Endothelial cell of umbilical vein (primary cell): ENCODE measurements around the gene NFIA. TPM values are rescaled to one million over a fixed set of nuclear protein-coding genes. Genes with fewer than 3 reads are reported as not detected.

Experiments used
- BruUV-seq: library from RNA; stranded (reverse); fragments of 400-500 nt; replicated peaks from 2 replicates; lab custom pipeline; 2021; lab: Mats Ljungman, UMichigan
- CTCF ChIA-PET: fragments of 300-600, 350-600 bp; sonication (Branson Sonifier 250); formaldehyde crosslinking; loops from one replicate; lab custom pipeline; 2021; ENCODE audit warnings: antibody characterized with exemption, inconsistent platforms; lab: Charles Lee
- POLR2A ChIA-PET: fragments of 300-600, 350-600 bp; sonication (Branson Sonifier 250); formaldehyde crosslinking; loops from one replicate; lab custom pipeline; 2021; ENCODE audit warnings: antibody characterized with exemption, inconsistent platforms; lab: Charles Lee
- DNase-seq: peaks from one replicate; pipeline ENCODE4 v3.0.0-alpha.2; 2011; ENCODE audit warnings: low read depth, low spot score
- FAIRE-seq: peaks from 2 replicates; lab custom pipeline; 2011; peaks lifted over from hg19 to GRCh38; lab: Jason Lieb, UNC
- H2AFZ ChIP-seq: 2 replicates; pipeline ENCODE4 v1.6.0; 2012; ENCODE audit warnings: low read depth, low read length, control low read depth, inconsistent platforms
- H3K27ac ChIP-seq: 2 replicates; pipeline ENCODE4 v1.5.1; 2011; ENCODE audit warnings: low read depth, mild to moderate bottlenecking, control low read depth, low read length, moderate library complexity; ENCODE audit not compliant: insufficient read depth
- H3K27me3 ChIP-seq, 2 experiments: 2 replicates each; pipeline versions ENCODE4 v1.6.0 to v1.6.1; 2011; ENCODE audit warnings: low read length in 2 of 2, mixed read lengths in 1 of 2; ENCODE audit not compliant: control insufficient read depth in 2 of 2, insufficient read depth in 2 of 2
- H3K36me3 ChIP-seq, 2 experiments: 2 replicates in 1 of 2; 3 replicates in 1 of 2; pipeline ENCODE4 v1.5.1; 2011; ENCODE audit warnings: low read length in 2 of 2, mild to moderate bottlenecking in 1 of 2, moderate library complexity in 1 of 2; ENCODE audit not compliant: control insufficient read depth in 2 of 2, insufficient read depth in 2 of 2; ENCODE audit errors: extremely low read depth in 1 of 2
- H3K4me1 ChIP-seq: 3 replicates; pipeline ENCODE4 v1.5.1; 2011; ENCODE audit warnings: mild to moderate bottlenecking, low read length; ENCODE audit not compliant: control insufficient read depth, insufficient read depth; ENCODE audit errors: extremely low read depth
- H3K4me2 ChIP-seq: 2 replicates; pipeline ENCODE4 v1.6.1; 2011; ENCODE audit warnings: low read length, control low read depth, mixed read lengths; ENCODE audit not compliant: insufficient read depth
- H3K4me3 ChIP-seq, 3 experiments: fragments of 200-600 bp in 1 of 3; sonication (generic), shearing (Covaris generic) in 1 of 3; replicated peaks in 1 of 3; 2 replicates each; pipeline ENCODE4 v1.5.1; 2011 to 2016; ENCODE audit warnings: control low read depth in 3 of 3, low read length in 3 of 3, mild to moderate bottlenecking in 2 of 3, inconsistent platforms in 1 of 3, low read depth in 1 of 3, moderate library complexity in 1 of 3; ENCODE audit not compliant: insufficient read depth in 1 of 3
- H3K79me2 ChIP-seq: 2 replicates; pipeline ENCODE4 v1.6.0; 2012; ENCODE audit warnings: low read length, inconsistent platforms; ENCODE audit not compliant: control insufficient read depth, insufficient read depth
- H3K9ac ChIP-seq: replicated peaks from 2 replicates; pipeline ENCODE3; 2011; ENCODE audit warnings: low read length, control low read depth; ENCODE audit not compliant: insufficient read depth; ENCODE audit errors: extremely low read depth
- H3K9me1 ChIP-seq: replicated peaks from 3 replicates; pipeline ENCODE4 v1.6.0; 2011; ENCODE audit warnings: mild to moderate bottlenecking, low read length; ENCODE audit not compliant: control insufficient read depth, insufficient read depth; ENCODE audit errors: extremely low read depth
- H3K9me3 ChIP-seq: replicated peaks from 2 replicates; pipeline ENCODE4 v1.5.1; 2012; ENCODE audit warnings: low read length, inconsistent platforms; ENCODE audit not compliant: control insufficient read depth, insufficient read depth
- H4K20me1 ChIP-seq: replicated peaks from 2 replicates; pipeline ENCODE3; 2011; ENCODE audit warnings: mild to moderate bottlenecking, low read length; ENCODE audit not compliant: control insufficient read depth, insufficient read depth; ENCODE audit errors: extremely low read depth
- FOS ChIP-seq: IDR thresholded peaks from 2 replicates; pipeline ENCODE4 v1.6.1; 2011; ENCODE audit warnings: mild to moderate bottlenecking, low read length, moderate library complexity, borderline replicate concordance; ENCODE audit not compliant: insufficient read depth
- MYC ChIP-seq: IDR thresholded peaks from one replicate; pipeline ENCODE4 v1.6.1; 2011; ENCODE audit warnings: mild to moderate bottlenecking, low read depth, low read length
- POLR2A ChIP-seq: IDR thresholded peaks from 2 replicates; pipeline ENCODE4 v1.6.1; 2012; ENCODE audit warnings: low read depth, mild to moderate bottlenecking, control low read depth, low read length
- POLR2AphosphoS5 ChIP-seq: IDR thresholded peaks from 2 replicates; pipeline ENCODE4 v1.6.1; 2012; ENCODE audit warnings: low read depth, mild to moderate bottlenecking, control low read depth, low read length, moderate library complexity; ENCODE audit not compliant: insufficient read depth
- dilution Hi-C: fragments of 300-500 bp; cut with MboI; formaldehyde crosslinking; loops from one replicate; pipeline ENCODE4 v1.15.0; 2019; ENCODE audit warnings: low sequenced_read_pairs; ENCODE audit not compliant: extremely low pct_ligation_motif_present
- intact Hi-C: fragments of 100-400 bp; cut with micrococcal nuclease; formaldehyde crosslinking; loops from one replicate; pipeline ENCODE4 v1.10.0; 2022
- polyA plus RNA-seq, 4 experiments: library from polyadenylated mRNA; depleted of rRNA in 3 of 4; stranded (reverse) in 3 of 4; unstranded in 1 of 4; fragments of >200 nt; gene quantifications; 2 replicates each; pipeline versions ENCODE4 v1.2.1 to v1.2.3, GENCODE V29; 2011 to 2012; ENCODE audit warnings: missing spikeins in 1 of 4
- total RNA-seq: library from RNA; stranded (reverse); gene quantifications from 2 replicates; pipeline ENCODE4 v1.2.3, GENCODE V29; 2021
- TF ChIP-seq, protein P1 (sequence below): IDR thresholded peaks from 2 replicates; pipeline ENCODE4 v1.6.1; 2011; ENCODE audit not compliant: insufficient read depth, insufficient read length

Gene NFIA
- total and polyA plus RNA-seq, 2 donors (not counting 3 experiments of a cell fraction or from before 2014, with no cell fraction given), result 25.5 to 47.0 TPM

DNA sequence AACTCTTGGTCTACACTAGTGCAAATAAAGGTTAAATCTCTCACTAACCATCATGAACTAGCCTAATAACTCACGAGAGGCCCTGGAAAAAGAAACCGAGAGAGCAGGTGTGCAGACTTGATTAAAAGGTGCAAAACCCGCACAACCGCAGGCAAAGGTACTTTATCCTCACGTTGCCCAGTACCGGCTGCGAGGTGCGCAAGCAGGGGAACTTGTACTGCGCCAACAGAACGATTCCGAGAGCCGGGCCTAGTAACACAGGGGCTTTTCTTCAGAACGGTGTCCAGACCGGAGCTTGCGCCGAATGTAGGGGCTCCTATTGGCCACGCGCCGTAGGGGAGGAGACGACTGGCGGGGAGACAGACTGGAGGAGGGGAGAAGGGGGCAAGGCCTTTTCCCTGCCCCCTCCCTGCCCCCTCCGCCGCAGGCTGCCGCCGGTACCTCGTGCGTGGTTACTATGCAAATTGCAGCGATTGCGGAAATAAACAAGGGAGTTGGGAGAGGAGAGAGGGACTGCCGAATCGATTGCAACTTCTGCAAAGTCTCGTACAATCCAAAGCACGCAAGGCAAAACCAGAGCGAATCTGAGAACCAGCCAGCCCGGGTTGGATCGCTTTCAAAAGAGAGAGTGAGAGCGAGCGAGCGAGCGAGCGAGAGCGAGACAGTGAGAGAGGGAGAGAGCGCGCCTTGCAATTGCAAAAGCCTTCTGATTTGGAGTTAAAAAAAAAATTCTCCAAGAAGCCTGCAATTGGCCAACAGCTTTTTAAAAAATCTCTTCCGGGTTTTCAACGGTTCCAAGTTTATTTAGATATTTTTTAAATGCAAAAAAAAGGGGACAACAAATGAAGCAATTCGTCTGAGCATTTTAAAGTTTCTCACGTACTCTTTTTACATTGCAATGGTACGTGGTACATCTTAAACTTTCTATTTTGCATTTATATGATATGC lies 5.4 kb upstream of the NFIA start:
- H3K9me3 ChIP-seq, result no peaks in the 10 kb centered on the region
- no peaks in the 10 kb centered on the region for H3K27me3 ChIP-seq
- H3K4me2 ChIP-seq, result peak overlapping the region; percentile 98
- peak overlapping the region; percentile 70 for H3K9ac ChIP-seq
- H2AFZ ChIP-seq, result peak overlapping the region; percentile 85
- no peaks in the 10 kb centered on the region for H3K9me1 ChIP-seq
- peak overlapping the region; percentile 45 for H3K27ac ChIP-seq
- H4K20me1 ChIP-seq, result no peaks in the 10 kb centered on the region
- dilution Hi-C loops, result no loop called here
- no TSS peak for BruUV-seq
- no peaks in the 10 kb centered on the region for H3K79me2 ChIP-seq
- intact Hi-C loops, result loop anchor here (1.0 to 10.0 kb wide), 6 partner anchors 20 to 648 kb away; partner anchors contain the start of gene TM2D1
- peak; percentile 92 for DNase-seq
- FAIRE-seq, result peak; percentile 96
- H3K4me1 ChIP-seq, result peaks cover 41% of the 10 kb centered on the region
- CTCF ChIA-PET, result interaction anchor here (1.2 to 6.1 kb wide), 13 partner anchors 17 to 1100 kb away, joined by 3 to 78 read pairs (median 7); no protein-coding TSS in a partner anchor
- TF ChIP-seq MYC (no peak), FOS (no peak), POLR2A (peak; percentile 47), POLR2AphosphoS5 (peak; percentile 69)
- TF ChIP-seq, protein P1, sequence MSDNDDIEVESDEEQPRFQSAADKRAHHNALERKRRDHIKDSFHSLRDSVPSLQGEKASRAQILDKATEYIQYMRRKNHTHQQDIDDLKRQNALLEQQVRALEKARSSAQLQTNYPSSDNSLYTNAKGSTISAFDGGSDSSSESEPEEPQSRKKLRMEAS, result no peak
- H3K36me3 ChIP-seq, result no peaks in the 10 kb centered on the region
- peak overlapping the region; percentile 44 to 97 (median 77) for H3K4me3 ChIP-seq
- POLR2A ChIA-PET, result interaction anchor here (2.3 kb wide), 1 partner anchor 27 kb away, joined by 9 read pairs; no protein-coding TSS in a partner anchor
